A673 (cell line): ENCODE measurements around the gene NAP1L5. TPM values are rescaled to one million over a fixed set of nuclear protein-coding genes. Genes with fewer than 3 reads are reported as not detected.
A peak's percentile ranks its signal among the peaks of the same experiment; 100 is the strongest.

Source experiments
- BruUV-seq: library from RNA; stranded (reverse); fragments of 400-500 nt; replicated peaks from 2 replicates; lab custom pipeline; 2021; lab: Mats Ljungman, UMichigan
- CTCF ChIA-PET: fragments of 300-600 bp; sonication (Branson Sonifier 250); formaldehyde crosslinking; loops from one replicate; lab custom pipeline; 2022; ENCODE audit warnings: antibody characterized with exemption; lab: Charles Lee
- POLR2A ChIA-PET: fragments of 300-600 bp; sonication (Branson Sonifier 250); formaldehyde crosslinking; loops from one replicate; lab custom pipeline; 2022; ENCODE audit warnings: antibody characterized with exemption; ENCODE audit not compliant: low non-redundant PET; lab: Charles Lee
- DNase-seq: peaks from one replicate; pipeline ENCODE4 v3.0.0-alpha.2; 2015; ENCODE audit warnings: low spot score
- H3K27ac ChIP-seq: fragments of 200-600 bp; sonication (generic); 2 replicates; pipeline ENCODE4 v1.5.1; 2016; ENCODE audit warnings: mixed run types, low read depth, mild to moderate bottlenecking, mixed read lengths, antibody characterized with exemption, low read length; ENCODE audit not compliant: poor library complexity, severe bottlenecking
- H3K27me3 ChIP-seq: fragments of 200-600 bp; sonication (generic); replicated peaks from 2 replicates; pipeline ENCODE4 v1.6.1; 2017; ENCODE audit warnings: mixed run types, low read depth, mild to moderate bottlenecking, mixed read lengths, antibody characterized with exemption, low read length; ENCODE audit not compliant: insufficient read depth, poor library complexity
- H3K36me3 ChIP-seq: fragments of 200-600 bp; sonication (generic); 2 replicates; pipeline ENCODE4 v1.6.1; 2016; ENCODE audit warnings: mixed run types, mild to moderate bottlenecking, mixed read lengths, antibody characterized with exemption, low read length; ENCODE audit not compliant: insufficient read depth, poor library complexity, severe bottlenecking
- H3K4me1 ChIP-seq: fragments of 200-600 bp; sonication (generic); 2 replicates; pipeline ENCODE4 v1.6.1; 2017; ENCODE audit warnings: mixed run types, mild to moderate bottlenecking, mixed read lengths, antibody characterized with exemption, low read length; ENCODE audit not compliant: insufficient read depth, poor library complexity, severe bottlenecking
- H3K4me3 ChIP-seq: fragments of 200-600 bp; sonication (generic); 2 replicates; pipeline ENCODE4 v1.5.1; 2016; ENCODE audit warnings: low read depth, mixed run types, mild to moderate bottlenecking, mixed read lengths, low read length; ENCODE audit not compliant: poor library complexity, severe bottlenecking
- H3K9me3 ChIP-seq: fragments of 200-600 bp; sonication (generic); 2 replicates; pipeline ENCODE4 v1.6.1; 2016; ENCODE audit warnings: mixed run types, low read depth, mild to moderate bottlenecking, mixed read lengths, antibody characterized with exemption, low read length; ENCODE audit not compliant: poor library complexity, severe bottlenecking
- CTCF ChIP-seq: fragments of 300-800, 200-600 bp; sonication (generic); conservative IDR thresholded peaks from 2 replicates; pipeline ENCODE4 v1.5.1; 2017; ENCODE audit warnings: low read depth, mild to moderate bottlenecking, antibody characterized with exemption, low read length, moderate library complexity, mixed read lengths
- EZH2 ChIP-seq: fragments of 200-600 bp; sonication (generic); IDR thresholded peaks from 2 replicates; pipeline ENCODE4 v1.6.1; 2017; ENCODE audit warnings: borderline replicate concordance, low read depth, mild to moderate bottlenecking, mixed read lengths, antibody characterized with exemption, low read length; ENCODE audit not compliant: poor library complexity, severe bottlenecking
- intact Hi-C: fragments of 100-400 bp; cut with micrococcal nuclease; formaldehyde crosslinking; loops from one replicate; pipeline ENCODE4 v1.10.0; 2022; ENCODE audit not compliant: unreplicated experiment
- total RNA-seq: library from RNA; stranded (reverse); gene quantifications from 2 replicates; pipeline ENCODE4 v1.2.3, GENCODE V29; 2021

NAP1L5 gene
- total RNA-seq, 1 experiment from 2014 or later = not detected

GRCh38 chr4:88693792-88694191 is 3.8 kb downstream of the NAP1L5 start:
- no peak for DNase-seq
- no peaks in the 10 kb centered on the region for H3K27me3 ChIP-seq
- no peak overlapping the region for H3K27ac ChIP-seq
- no peaks in the 10 kb centered on the region for H3K4me1 ChIP-seq
- ChIA-PET CTCF (no interaction called here), POLR2A (no interaction called here)
- intact Hi-C loops = no loop called here
- no peaks in the 10 kb centered on the region for H3K36me3 ChIP-seq
- H3K4me3 ChIP-seq = no peak overlapping the region
- no peaks in the 10 kb centered on the region for H3K9me3 ChIP-seq
- BruUV-seq = no TSS peak
- TF ChIP-seq CTCF (no peak), EZH2 (no peak)

GRCh38 chr4:88690355-88690754 is 7.3 kb downstream of the NAP1L5 start:
- DNase-seq = peak; percentile 3
- CTCF ChIA-PET = interaction anchor here (0.5 kb wide), 1 partner anchor 17 kb away, joined by 3 read pairs; no protein-coding TSS in a partner anchor
- intact Hi-C loops = no loop called here
- no TSS peak for BruUV-seq
- H3K36me3 ChIP-seq = no peaks in the 10 kb centered on the region
- POLR2A ChIA-PET = interaction anchor here (0.7 kb wide), 1 partner anchor 85 kb away, joined by 4 read pairs; no protein-coding TSS in a partner anchor
- no peaks in the 10 kb centered on the region for H3K27me3 ChIP-seq
- no peaks in the 10 kb centered on the region for H3K4me1 ChIP-seq
- no peaks in the 10 kb centered on the region for H3K9me3 ChIP-seq
- no peak overlapping the region for H3K27ac ChIP-seq
- H3K4me3 ChIP-seq = no peak overlapping the region
- TF ChIP-seq CTCF = no peak
- no peak for TF ChIP-seq EZH2

- DNase-seq = no peak
- intact Hi-C loops = no loop called here
- ChIA-PET CTCF (no interaction called here), POLR2A (no interaction called here)
- no peaks in the 10 kb centered on the region for H3K27me3 ChIP-seq
- no peaks in the 10 kb centered on the region for H3K4me1 ChIP-seq
- H3K9me3 ChIP-seq = no peaks in the 10 kb centered on the region
- no peak overlapping the region for H3K4me3 ChIP-seq
- no peaks in the 10 kb centered on the region for H3K36me3 ChIP-seq
- no peak overlapping the region for H3K27ac ChIP-seq
- TF ChIP-seq EZH2 (no peak), CTCF (no peak)
- no TSS peak for BruUV-seq
These were observed 16.4 kb downstream of the NAP1L5 start for GRCh38 chr4:88681209-88681608.
